GM18498 (cell line): Measurements from ENCODE around the gene DCC.

Experiments
- ATAC-seq: cut with Tn5 transposase; IDR thresholded peaks from one replicate; pipeline ENCODE4 v1.9.1; 2021; ENCODE audit warnings: mild to moderate bottlenecking, moderate library complexity; ENCODE audit not compliant: unreplicated experiment

Gene DCC

DNA sequence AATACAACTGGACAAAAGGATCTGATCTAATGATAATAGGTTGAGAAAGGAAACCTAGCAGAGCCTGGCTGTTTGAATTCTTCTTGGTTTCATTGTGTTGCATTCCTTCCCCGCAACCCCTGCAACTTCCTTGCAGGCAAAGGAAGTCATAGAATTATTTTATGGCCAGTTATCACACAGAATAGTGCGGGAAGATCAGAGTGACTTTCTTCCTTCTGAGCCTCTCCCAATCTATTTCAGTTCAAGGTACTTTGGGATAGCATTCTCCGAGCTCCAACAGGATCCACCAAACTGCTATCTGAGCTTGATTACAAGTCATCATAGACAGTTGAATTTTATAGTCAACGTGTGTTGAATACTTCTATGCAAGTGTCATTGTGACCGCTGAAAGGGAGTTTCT, 441.1 kb downstream of the DCC start:
- no peak for ATAC-seq

DNA sequence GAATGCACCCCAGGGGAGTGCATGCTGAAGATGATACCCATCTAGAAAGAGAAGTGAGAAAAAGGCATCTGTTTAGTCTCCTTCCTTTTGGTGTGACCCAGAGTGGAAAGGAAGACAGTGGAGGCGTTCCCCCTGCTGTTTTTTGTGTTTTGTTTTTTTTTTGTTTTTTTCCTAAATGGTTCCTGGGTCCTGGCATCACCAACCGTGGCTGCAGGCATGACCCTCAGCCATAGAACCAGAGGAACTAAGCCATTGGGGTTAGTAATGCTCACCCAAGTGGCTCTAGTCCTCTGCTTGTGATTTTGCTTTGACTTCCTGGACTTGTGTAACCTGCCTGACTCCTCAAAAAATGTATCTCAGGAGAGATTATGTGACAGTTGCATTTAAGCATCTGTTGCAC, 451.3 kb downstream of the DCC start:
- no peak for ATAC-seq

DNA sequence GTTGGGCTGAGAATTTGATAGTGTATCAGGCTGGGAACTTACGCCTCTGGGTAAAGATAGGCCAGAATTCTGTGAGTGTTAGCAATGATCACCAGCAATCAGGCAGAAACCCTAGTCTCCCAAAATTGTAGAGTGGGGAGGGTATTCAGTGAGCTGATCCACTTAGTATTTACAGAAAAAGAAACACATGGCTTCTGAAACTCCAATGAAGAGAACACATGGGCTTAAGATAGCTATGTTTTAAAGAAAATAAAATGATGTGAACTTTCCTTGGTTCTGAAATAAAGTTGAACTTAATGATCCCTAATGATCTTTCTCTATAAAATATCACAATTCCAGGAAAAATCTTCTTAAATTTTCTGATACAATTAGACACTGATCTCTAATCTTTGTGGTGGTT, 472.8 kb downstream of the DCC start:
- no peak for ATAC-seq

DNA sequence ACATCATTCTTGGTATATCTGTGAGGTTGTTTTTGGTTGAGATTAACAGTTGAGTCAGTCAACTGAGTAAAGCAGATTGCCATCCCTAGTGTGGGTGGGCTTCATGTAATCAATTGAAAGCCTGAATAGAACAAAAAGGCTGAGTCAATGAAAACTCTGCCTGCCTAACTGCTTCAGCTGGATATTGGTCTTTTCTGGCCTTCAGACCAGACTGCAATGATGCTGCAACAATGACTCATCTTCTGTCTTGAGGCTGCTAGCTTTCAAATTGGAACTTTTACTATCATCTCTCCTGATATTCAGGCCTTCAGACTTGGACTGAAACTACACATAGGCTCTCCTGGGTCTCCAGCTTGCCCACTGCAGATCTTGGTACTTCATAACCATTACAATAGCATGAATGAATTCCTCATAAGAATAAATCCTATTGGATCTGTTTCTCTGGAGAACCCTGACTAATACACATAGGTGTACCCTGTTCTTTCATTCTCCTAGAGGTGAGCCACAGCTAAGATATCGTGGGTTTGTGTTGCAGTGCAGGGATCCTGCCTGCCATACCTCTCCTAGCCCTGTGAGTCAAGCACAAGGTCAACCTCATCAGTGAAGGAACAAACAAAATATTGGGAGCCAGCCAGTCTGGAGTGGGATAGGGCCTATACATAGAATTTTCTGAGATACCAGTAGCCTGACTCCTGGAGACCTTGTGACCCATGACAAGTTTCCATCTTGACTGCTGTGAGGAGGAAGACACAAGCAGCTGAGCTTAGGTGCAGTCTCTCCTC, 473.8 kb downstream of the DCC start:
- no peak for ATAC-seq

DNA sequence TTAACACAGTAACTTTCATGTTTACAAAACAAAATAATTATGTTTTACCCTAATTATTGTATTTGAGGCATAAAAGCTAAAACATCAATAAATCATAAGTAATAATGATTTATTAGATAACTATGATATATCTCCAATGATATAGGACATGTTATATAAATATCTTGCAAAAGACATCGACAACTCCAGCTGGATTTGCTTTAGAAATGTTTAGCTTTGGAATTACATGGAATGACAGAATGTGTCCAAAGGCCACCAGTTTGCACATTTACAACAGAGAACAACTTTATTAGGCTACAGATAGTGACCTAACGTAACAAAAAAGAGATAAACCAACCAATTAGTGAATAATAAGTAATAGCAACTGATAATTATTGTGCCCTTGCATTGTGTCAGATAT, 475.7 kb downstream of the DCC start:
- no peak for ATAC-seq

DNA sequence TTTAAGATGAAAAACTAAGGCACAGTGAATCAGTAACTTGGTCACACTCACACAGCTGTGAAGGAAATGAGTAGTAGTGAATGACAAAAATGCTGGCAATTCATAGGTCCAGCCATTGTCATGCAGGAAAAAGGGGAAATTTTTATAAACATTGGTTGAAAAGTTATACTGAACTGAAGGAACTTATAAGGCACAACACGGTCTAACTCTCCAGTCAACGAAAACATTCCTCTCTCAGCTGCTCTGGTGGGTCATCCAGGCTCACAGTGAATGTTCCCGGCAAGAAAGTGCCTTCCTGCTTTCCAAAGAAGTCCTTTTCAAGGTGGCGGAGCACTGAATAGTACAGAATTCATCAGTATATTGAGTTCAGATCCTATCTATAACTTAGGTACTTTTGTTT, 476.1 kb downstream of the DCC start:
- no peak for ATAC-seq

DNA sequence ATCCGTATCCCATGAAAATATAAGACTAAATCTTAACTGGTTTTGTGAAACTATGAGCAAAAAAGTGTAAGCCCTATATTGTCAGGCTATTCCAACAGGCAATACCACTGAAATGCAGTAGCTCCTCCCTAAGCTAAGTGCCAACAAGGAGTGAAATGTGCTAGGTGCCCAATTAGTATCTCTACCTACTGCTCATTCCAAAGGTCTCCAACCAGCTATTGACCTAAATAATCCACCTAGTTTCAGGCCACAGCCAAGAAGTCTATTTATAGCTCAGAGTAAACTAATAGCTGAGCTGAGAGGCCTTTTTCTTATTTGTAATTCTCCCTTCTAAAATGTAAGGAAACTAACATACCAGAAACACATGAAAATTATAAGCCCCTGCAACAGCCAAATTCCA, 482.2 kb downstream of the DCC start:
- no peak for ATAC-seq

DNA sequence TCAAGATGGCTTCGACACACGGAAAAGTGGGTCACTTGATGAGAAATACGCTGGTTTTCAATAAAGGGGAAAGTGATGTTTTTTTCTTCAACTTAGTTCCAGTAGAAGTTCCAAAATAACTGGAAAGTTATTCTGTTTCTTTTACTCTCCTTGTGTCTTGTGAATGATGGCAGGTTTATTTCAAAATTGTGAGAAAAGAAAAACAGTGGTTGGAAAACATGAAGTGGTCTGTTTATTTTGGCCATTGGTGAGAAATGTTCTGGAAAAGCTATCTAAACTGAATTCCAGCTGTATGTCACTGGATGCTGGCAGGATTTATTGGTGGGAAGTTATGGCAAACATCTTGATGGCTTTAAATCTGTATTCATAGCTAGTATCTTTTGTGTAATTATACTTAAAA, 484.1 kb downstream of the DCC start:
- no peak for ATAC-seq

DNA sequence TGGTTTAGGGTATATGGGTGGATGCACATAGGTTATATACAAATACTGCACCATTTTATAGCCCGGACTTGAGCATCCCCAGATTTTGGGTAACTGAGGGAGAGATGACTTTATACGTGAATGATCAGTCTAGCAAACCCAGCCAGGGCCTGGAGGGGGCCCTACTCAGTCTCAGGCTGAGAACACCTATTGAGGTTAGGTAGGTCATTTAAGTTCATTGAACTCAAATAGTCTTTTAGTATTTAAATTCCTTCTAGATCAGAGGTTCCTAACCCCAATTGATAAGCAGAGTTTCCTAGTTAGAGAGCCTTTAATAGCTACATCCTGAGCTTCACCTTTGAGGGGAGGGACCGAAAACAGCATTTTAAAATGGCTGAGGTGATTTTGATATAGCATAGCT, 487.0 kb downstream of the DCC start:
- ATAC-seq = no peak

DNA sequence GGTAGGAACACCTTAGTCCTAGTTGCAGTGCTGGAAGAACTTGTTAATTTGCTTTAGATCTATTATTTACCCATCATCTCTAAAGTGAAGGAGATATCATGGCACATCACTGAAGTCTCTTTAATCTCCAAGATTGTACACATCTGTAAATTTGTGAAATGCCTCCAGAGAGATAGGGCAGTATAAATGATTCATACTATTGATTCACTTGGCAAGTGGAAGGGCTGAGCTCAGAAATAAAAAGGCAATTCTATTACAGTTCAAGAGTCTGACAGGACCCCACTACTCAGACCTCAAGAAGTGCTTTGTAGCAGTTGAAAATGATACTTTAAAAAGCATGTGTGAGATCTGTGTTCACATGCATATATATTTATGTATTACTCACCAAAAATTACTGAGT, 489.3 kb downstream of the DCC start:
- no peak for ATAC-seq

DNA sequence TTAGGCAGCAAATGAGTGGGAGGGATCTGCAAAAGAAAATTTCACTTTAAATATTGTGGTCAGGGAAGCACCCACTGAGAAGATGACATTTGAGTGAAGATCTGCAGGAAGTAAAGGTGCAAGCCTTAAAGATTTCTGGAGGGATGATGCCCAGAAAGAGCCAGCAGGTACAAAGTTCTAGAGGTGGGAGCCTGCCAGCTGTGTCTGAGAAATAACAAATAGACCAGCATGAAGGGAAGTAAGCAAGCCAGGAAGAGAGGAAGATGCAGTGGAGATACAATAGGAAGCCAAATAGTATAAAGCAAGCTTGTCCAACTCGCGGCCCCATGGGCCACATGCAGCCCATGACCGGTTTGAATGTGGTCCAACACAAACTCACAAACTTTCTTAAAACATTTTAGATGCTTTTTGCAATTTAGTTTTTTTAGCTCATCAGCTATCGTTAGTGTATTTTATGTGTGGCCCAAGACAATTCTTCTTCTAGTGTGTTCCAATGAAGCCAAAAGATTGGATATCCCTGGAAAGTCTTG, 489.9 kb downstream of the DCC start:
- no peak for ATAC-seq

DNA sequence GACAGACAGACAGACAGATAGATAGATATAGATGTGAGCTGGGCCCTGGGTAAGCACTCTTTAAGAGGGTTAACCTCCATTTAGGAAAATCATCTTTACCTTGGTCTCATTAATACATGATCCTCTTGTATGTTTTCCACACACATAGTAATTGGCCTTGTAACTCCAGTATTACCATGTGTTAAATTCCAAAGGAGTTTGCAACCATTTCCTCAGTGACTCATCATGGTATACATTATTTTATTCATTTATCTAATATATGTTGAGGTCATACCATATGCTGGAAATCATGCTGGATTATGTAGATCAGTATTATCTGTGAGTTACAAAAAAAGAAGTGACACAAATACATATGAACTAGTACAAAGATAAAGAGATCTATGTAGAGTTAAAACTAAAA, 504.3 kb downstream of the DCC start:
- no peak for ATAC-seq

DNA sequence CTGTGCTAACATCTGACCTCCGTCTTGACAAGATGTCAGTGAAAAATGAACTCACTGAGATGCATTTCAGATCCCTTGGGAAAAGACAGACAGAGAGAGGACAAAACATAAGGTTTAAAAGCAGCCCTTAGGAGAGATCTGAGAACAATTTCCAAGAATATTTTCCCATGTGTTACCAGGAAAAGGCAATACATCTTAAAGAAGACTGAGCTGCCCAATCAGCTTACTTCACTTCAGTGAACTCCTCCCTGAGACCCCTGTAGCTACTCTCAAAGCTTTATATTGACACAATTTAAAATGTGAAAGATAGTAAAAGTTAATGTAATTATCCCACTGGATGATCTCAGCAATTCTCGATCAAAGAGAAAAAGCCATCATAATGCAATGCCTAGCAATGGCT, 505.0 kb downstream of the DCC start:
- ATAC-seq = no peak

DNA sequence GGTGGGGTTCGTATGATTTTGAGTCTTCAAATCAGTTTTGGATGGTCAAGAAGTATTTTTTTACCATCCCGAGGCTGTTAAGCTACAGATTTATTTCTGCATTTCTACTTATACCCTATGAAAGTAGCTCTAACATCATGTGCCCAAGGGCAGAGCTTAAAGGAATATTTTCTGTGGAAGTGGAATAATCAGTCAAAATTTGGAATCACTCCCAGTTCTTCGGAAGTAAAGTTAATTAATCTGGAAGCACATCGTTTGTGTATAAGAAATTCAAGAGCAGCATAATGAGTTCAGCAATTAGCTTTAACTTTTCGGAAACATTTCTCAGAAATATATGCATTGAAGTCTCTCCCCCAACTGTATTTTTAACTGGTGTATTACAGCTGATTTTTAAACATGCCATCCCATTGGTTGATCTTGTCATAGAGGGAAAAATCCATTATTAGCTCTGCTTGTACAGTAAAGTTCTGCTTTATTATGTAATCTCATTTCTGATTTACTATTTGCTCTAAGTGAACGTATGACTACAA, 510.1 kb downstream of the DCC start:
- ATAC-seq = no peak

DNA sequence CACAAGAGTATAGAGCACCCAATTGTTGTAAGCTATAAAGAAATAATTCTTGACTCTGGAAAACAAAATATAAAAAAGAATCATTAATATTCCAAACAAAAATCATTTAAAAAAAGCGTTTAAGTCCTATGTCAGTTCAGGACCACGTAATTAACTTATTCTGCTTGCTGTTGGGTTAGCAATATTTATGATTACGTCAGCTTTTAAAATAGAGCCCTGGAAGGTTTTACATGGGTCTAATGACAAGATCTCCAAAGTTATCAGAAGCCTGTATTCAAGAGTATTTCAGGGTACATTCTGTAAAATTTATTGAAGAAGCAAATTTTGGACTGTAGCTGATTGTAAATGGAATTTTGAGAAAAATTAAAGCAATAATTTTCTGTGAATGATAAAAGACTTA, 521.6 kb downstream of the DCC start:
- ATAC-seq = no peak

DNA sequence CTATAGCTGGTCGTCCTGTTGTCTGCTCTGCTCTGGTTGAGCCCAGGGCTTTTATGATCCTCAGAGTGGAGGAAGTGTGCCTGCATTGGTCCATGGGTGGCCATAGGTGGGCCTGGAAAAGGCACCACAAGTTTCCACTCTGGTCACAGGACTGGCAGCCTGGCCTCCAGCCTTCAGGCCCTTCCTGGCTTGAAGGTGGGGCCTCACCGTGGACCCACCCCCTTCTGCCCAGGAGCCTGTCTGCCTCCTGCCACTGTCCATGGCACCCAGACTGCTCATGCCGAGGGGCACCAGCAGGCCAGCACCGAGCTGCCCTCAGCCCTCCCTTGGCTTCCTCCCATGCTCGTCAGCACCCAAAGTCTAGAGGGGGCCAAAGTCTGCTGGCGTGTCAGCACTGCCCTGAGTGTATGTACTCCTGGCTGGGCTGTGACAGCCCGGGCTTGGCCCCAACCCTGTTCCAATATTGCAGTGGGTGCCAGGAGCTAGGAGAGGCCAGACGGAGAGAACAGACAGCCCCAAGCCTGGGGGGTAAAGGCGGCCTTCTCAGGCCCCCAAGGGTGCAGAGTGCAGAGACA, 529.4 kb downstream of the DCC start:
- no peak for ATAC-seq

DNA sequence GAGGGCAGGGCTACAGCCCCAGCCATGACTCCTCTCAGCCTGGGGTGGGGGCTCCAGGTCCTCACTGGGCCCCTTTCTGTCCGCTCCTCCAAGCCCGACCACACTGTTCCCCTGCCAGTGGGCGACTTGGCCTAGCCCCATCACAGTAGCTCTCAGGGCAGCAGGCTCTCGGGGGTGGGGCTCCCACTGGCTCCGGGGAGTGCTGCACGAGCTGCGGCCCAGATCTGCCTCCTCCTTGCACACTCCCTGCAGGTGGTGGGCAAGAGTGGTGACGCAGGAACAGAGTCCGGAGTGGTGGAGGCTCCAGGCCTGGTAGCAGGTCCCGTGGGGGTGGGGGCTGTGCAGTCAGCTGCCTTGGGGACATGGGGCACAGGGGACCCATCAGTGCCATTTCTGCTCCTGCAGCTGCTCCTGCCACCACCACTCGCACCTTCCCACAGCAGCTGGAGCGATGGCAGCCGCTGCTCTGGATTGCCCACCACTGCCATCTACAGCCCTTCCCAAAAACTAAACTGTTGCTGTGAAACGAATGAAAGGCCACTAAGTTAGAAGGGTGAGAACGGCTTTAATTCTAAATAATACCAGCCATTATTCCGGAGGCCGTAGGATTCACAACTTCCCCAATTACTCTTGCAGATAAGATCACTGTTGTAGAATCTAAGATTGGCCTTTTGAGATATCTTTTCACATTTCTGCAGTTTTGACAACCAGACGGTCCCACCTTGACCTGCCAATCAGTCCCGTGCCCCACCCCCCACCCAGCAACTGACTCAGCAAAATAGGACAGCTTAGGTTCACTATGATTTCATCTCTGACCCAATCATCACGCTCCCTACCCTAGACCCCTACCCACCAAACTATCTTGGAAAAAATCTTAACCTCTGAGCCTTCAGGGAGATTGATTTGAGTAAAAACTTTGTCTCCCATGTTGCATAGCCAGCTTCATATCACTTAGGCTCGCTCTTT, 530.2 kb downstream of the DCC start:
- no peak for ATAC-seq

DNA sequence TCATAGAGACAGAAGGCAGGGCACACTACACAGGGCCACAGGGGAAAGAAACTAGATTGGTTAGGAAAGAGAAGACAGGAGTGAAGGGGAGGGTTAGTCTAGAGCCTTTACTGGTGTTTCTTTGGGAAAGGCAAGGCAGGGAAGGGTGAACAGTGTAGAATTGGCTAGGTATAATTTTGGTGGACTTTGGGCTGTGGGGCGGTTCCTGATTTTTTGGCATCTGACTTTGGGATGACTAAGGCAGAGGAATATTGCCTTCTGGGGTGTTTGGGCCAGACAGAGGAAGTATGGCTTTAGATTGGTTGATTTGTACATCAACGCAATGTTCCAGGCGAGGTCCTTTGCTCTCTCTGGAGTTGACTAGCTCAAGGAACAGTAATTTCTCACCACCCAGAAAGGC, 534.8 kb downstream of the DCC start:
- ATAC-seq = no peak

DNA sequence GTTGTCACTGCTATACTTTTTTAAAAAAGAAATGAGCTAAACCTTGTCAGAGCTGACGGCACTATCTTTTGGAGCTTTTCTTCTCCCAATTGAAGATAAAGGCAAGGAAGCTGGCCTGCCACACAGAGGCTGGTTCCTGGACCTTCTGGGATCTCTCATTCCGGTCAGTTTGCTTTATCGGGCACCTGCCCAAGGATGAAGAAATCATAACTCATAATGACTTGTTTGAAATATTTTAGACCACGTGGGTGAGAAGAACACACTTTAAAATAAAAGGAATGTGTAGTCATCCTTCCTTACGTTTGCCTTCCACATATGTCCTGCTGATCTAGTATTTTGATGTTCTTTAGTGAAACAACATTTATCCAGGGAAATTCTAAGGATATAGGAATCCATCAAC, 535.7 kb downstream of the DCC start:
- no peak for ATAC-seq

DNA sequence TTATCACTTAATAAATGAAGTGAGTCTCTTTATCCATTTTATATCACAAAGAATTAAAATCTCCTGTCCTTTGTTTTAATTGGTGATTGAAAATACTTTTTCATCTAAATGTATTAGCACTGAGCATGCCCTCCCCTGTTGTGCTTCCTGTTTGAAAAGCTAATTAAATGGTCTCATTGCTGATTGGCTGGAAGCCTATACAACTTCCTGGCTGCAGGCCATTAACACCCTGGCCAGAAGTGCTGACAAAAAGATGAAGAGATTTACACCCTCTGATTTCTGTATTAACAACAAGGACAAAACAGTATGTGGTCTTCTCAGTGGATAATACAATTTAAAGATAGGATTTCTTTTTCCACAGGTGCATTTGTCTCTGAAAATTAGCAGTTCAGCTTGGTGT, 548.0 kb downstream of the DCC start:
- ATAC-seq = no peak

DNA sequence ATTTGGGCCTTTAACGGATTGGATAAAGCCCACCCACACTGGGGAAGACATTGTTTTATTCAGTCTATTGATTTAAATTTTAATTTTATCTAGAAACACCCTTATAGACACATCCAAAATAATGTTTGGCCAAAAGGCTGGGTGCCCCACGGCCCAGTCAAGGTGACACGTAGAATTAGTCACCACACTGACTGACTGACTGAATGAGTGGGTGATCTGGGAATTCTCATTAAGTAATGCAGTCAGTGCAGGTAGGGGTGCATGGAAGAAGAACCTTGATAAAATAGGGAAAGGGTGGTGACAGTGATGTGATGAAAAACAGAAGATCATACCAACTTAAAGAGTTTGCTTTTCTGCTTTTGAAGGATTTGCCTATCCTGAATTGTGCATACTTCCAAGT, 554.8 kb downstream of the DCC start:
- ATAC-seq = no peak
